Activated CD4-positive, CD25-positive, alpha-beta regulatory T cell treated with anti-CD3 and anti-CD28 coated beads, Interleukin-2, amount 50 U/mL, for 16 hours (primary cell): Measurements from ENCODE around the gene MIER1.
A peak's percentile ranks its signal among the peaks of the same experiment; 100 is the strongest.

Experiments
- DNase-seq: peaks from one replicate; pipeline ENCODE4 v3.0.0-alpha.2; 2020; ENCODE audit warnings: low read depth, low spot score

Gene MIER1

DNA sequence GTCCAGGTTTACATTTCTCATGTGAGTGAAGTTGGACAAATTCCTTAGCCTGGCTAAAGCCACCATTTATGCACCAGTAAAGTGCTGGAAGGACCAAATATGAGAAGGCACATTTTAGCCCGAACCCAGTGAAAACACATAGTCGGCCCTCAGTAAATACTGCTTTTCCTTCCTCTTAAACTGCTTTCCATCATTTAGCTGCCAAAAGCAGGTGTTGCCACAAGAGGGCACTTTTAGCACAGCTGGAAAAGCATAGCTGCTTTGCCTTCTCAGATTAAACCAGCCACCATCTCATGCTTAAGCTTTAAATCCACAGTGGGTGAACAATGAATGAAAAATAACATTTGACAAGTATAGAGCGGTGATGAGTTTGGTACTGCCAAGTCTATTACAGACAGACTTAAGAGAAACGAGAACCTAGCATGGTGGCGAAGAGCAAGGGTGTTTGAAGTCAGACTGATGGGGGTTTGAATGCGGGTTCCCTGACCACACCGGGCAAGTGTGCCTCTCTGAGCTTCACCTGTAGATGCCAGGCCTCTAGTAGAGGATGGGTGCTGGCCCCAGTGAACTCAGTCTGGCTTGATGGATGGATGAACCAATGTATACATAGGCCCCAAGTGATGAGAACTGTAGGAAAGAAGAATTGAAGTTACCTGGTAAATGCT, 71.4 kb downstream of the MIER1 start:
- peak; percentile 28 for DNase-seq

DNA sequence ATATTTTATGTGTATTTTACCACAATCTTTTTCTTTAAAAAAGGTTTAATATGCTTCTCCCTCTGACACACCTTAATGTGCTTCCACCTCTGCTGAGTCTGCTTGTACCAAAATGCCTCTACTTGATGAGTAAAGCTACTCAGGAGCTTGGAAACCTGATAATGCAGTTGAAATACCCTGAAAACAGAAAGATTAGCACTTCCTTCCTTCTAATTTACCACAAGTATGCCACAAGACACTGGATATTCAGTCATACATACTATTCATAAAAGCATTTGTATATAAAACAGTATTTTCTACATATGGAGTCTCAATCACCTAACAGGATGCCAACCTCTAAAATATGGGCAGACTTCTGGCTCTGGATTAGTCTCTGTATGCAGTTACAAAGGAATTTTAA, 74.2 kb downstream of the MIER1 start:
- no peak for DNase-seq

DNA sequence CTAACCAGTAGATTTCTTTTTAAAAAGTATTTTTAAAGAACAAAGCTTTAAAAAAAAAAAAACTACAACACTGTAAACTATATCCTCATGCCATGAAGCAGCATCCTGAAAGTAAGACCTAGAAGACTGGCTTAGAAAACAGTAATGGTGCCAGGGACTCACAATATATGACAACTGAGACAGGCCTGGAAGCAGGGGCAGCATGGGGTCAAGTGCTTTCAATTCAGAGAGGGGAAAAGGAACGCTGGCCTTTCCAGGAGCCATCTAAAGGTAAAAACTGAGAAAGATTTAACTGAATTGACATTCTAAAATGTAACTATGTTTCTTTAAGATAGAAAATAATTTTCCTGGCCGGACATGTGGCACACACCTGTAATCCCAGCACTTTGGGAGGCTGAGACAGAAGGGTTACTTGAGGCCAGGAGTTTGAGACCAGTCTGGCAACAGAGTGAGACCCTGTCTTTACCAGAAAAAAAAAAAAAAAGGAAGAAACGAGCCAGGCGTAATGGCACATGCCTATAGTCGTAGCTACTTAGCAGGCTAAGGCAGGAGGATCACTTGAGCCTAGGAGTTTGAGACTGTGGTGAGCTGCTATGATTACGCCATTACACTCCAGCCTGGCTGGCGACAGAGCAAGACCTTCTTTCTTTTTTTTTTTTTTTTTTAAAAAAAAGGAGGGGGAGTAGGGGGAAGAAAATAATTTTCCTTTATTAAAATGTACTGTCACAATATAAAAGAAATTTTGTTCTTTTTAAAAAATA, 75.0 kb downstream of the MIER1 start:
- DNase-seq = no peak

DNA sequence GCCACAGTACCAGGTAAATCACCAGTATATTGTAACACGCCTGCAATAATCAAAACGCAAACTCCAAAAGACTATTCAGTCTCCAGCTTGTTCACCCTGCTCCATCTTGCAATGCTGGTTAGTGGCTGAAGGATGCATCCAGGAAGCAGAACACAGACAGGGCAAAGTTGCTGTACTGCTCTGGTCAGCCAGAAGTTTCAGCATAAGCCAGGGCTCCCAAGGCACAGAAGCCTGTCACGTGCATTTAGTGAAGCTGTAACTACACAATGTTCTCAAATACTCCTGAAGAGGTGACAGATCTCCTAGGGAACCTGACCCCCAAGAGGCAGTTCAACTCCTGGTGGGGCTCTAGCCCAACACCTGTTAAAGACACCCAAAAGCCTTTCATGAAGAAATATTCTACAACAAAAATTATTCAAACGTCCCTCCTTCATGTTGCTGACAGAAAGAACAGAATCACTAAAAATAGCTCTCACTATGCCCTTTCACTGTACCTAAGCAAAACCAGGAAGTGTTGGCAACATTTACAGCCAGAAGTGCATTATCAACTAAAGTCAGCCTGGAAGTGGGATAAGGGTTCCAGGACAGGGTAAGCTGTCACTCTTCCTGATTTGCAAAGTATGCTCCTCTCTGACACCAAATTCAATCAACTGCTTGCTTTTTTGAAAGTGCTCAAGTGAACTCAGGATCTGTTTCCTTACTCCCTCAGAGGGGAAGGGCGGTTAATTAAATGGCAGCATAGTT, 77.1 kb downstream of the MIER1 start:
- no peak for DNase-seq

DNA sequence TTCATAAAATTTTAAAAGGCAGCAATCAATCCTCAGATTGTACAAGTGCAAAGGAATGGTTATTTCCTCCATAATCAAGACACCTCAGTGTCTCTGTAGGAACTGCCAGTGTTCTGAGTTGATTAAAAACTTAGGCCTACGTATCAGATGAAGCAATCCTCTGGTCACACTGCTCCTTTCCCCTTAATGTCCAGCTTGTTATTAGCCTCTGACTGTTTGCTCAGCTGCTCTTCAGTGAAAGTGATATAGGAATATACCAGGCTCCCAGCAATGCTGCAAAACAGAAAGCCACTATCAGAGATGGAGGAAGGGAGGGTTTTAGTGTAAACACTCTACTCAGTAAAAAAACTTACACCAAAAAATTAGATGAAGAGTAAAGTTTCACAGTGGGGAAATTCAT, 79.4 kb downstream of the MIER1 start:
- no peak for DNase-seq

DNA sequence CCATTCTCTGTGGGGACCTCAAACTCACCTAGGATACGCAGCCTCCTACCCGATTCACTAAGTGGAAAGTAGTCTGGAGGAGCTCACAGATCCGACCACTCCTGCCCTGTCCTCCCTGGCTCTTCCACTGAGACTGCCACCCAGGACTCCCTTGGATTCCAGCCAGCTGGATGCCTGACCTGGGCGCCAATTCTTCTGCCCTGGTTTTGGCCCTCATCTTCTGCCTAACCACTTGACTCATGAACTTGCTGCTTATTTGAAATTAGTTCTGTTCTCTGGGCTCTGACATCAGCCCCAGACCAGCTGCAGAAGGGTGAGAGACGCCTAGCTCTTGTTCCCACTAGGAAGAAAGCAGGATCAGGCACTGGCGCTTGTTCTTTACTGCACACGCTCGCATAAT, 80.3 kb downstream of the MIER1 start:
- DNase-seq = no peak

DNA sequence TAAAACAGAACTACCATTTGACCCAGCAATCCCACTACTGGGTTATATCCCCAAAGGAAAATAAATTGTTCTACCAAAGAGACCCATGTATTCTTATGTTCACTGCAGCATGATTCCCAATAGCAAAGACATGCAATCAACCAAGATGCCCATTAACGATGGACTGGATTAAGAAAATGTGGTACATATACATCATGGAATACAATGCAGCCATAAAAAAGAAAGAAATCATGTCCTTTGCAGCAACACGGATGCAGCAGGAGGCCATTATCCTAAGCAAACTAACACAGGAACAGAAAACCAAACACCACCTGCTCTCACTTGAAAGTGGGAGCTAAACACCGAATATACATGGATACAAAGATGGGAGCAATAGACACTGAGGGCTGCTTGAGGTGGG, 85.0 kb downstream of the MIER1 start:
- no peak for DNase-seq

DNA sequence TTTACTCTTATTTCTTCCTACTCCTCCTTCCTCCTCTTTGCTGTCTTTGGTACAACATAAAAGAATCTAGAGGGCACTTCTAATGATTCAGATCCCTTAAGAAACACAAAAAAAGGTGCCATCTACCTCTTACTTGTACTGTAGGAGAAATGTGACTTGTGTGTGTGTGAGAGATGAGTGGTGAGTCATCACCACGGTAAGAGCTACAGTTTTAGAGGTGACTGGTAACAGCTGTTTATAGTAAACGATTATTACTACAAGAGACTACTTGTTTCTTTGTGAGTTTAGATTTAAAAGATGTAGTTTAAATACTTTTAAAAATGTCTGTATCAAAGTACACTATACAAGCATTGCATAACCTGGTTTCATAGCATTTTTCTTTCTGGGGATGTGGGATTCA, 88.8 kb downstream of the MIER1 start:
- no peak for DNase-seq

DNA sequence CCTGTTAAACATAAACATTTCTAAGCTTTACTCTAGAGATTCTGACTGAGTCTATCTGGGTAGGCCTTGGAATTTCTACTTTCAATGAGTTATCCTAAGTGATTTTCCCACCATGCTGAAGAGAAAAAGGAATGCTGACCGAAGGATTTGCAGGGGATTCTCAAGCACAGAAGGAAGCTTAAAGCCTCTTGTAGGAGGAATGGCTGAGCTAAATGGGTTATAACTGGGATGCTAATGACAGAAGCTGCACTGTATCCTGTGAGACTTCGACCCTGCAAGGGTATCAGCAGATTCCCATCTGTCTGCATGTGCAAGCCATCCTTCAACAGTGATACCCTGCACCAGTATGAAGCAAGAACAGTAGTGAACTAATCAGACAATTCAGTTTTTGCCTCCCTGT, 93.8 kb downstream of the MIER1 start:
- no peak for DNase-seq

DNA sequence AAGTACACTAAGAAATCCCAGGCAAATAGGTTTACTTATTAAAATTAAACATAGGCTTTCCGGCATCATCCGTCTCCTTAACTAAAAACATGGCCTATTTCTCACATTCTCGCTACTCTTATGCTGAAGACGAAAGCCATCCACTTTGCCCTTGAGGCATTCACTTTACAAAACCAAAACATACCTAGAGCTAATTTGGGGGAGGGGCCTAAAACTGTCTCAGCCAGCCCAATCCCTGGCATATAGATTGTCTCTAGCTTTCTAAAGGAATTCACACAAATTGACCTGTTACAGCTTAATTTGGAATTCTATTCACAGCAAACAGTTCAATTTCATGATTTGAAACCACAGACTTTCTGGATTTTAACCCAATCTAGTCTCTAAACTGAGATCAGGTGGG, 94.3 kb downstream of the MIER1 start:
- DNase-seq = no peak

DNA sequence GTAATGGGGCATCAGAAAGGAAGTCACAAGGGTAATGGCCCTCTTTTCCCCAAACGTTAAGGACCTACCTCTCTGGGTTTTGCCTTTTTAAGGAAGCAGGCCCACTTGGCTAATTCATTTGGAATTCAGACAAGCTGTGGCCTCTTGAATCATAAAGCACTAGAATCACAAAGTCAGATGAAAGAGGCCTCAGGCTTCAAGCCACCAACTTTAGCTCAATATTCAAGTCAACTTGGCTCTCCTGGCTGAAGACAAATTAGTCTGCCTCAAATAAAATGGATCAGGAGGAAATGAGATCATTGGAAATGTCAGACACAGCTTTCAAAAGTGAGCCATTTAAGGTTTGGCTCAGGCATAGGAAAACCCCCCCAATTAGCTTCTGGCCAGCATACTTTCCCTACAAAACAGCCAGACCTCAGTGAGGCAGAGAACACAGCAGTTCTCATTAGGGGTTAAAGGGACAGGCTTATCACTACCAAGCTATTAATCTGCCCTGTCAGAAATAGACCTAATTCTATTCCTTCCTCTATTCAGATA, 94.9 kb downstream of the MIER1 start:
- no peak for DNase-seq

DNA sequence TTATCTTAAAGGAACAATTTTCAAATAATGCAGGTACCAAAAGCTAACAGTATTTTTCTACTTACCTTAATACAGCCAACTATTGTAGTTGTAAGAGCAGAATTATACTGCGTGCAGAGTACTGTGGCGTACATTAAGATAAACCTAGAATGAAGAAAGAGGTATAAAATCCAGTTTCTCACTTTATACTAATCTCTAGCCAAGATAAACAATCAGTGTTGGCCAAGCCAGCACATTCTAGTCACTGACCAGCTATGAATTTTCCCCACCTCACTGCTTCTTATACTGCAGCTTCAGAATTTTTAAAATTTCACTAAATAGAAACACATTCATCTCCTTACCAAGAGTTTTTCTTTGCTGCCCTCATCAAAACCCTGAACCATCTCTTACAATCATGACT, 95.5 kb downstream of the MIER1 start:
- no peak for DNase-seq

DNA sequence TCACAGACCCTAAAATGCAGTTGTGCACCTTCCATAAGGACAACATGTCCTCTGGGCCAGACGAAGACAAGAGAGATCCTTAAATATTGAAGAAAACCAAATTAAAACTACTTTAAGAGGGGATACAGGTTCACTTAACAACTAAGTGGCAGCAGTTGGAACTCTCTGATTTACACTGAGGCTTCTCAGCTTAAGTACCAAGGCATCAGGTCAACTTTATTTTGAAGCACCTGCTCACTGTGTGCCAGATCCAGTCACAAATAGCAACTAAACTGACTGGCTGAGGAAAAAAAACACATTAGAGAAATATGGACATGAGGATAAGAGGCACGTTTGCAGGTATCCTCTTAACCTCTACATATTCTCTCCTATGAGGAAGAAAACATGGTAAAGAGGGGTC, 96.0 kb downstream of the MIER1 start:
- no peak for DNase-seq

DNA sequence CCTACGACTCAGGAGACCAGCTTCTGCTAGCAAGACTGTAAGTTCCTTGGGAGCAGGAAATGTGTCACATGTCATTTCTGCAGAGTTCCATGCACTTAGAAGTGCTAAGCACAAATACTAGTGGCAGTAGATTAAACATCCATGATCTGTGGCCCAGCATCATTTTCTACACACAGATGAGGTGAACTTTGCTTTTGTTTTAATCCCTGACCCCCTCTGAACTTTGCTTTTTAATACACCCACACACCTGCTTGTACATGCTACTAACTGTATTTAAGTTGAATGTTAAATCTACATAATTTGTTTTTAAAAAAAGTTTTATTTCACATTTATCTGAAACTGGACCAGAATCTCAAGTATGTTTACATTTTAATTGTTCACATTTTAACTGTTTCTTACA, 104.7 kb downstream of the MIER1 start:
- DNase-seq = no peak

DNA sequence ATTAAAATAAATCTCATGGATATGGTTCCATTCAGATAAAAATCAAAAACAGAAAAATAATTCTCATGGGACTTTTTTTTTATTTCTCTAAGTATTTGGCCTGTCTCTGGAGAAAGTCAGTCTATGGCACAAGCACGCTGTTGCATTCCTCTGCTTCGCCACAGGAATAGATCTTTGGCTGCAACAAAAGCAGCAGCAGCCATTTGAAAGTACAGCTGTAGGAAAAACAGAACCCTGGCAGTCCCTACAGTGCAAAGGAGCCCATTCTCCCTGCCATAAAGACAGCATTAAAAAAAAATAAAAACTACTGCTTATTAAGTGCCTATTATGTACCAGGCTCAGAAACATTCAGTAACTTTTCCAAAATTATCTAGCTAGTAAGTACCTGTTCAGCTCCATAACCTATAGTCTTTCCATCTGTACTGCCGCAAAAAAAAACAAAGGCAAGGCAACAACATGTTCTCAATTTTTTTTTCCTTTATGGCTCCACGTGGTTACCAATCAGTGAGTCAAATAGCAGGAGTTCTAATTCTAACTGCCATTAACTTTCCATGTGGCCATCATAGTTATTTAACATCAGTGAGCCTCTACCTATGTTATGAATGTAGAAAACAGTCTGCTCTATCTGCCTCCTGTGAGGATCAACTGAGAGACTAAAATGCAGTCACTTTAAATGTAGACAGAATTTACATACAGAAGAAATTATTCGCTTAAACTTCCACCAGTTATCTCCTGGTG, 106.5 kb downstream of the MIER1 start:
- DNase-seq = no peak

DNA sequence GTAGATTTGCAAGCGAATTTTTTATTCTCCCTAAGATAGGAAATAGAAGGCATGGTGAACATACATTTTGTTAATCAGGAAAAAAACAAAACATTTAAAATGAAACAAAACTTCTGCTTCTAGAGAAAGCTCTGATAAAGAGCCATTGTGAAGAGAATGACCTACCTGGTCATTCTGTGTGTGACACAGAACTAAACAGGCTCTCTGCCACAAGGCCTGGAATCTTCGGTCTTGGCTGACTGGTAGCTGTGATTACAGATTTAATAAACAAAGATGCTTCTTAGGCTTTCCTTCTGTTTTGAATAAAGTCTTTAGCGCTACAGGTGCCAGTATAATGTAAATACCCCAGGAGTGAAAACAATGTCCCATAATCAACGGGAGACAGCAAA, 107.1 kb downstream of the MIER1 start:
- DNase-seq = no peak
